NCI-H345 (cell line): ENCODE measurements around the gene CCR5.
"Not testable (repeated sequence)": the region's sequence is repeated elsewhere in the genome, so short reads cannot be mapped to it uniquely, and the experiment has no call there.

ENCODE experiments used
- DNase-seq: peaks from one replicate; lab custom pipeline; 2025; lab: John Stamatoyannopoulos, UW

Gene CCR5

DNA sequence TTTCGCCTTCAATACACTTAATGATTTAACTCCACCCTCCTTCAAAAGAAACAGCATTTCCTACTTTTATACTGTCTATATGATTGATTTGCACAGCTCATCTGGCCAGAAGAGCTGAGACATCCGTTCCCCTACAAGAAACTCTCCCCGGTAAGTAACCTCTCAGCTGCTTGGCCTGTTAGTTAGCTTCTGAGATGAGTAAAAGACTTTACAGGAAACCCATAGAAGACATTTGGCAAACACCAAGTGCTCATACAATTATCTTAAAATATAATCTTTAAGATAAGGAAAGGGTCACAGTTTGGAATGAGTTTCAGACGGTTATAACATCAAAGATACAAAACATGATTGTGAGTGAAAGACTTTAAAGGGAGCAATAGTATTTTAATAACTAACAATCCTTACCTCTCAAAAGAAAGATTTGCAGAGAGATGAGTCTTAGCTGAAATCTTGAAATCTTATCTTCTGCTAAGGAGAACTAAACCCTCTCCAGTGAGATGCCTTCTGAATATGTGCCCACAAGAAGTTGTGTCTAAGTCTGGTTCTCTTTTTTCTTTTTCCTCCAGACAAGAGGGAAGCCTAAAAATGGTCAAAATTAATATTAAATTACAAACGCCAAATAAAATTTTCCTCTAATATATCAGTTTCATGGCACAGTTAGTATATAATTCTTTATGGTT is at the start of gene CCR5:
Gene CCR5, plus strand, starts transcription at position 108 of the 680 bp plus-strand sequence. CDS start 1,957 bp downstream, outside the sequence.
- no peak for DNase-seq

GRCh38 chr3:46321461-46322104 is 49.2 kb upstream of the CCR5 start:
- no peak for DNase-seq

DNA sequence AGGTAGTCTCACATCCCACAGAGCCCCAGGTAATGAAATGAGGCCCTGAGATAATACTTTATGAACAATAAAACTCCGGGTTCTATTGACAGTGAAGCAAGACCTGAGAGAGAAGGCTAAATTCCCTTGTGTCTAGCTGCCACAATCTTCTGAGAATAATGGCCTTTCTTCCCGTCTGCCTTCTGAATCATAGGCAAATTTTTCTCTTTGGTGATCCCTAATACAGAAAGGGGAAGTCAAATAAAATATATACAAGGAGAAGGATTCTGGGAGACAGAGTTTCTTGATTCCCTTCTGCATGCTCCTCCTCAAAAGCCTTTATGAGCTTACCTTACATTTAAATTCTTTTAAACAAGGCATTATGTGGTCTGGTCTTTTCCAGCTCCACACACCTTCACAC is 46.7 kb upstream of the CCR5 start:
- no peak for DNase-seq

DNA sequence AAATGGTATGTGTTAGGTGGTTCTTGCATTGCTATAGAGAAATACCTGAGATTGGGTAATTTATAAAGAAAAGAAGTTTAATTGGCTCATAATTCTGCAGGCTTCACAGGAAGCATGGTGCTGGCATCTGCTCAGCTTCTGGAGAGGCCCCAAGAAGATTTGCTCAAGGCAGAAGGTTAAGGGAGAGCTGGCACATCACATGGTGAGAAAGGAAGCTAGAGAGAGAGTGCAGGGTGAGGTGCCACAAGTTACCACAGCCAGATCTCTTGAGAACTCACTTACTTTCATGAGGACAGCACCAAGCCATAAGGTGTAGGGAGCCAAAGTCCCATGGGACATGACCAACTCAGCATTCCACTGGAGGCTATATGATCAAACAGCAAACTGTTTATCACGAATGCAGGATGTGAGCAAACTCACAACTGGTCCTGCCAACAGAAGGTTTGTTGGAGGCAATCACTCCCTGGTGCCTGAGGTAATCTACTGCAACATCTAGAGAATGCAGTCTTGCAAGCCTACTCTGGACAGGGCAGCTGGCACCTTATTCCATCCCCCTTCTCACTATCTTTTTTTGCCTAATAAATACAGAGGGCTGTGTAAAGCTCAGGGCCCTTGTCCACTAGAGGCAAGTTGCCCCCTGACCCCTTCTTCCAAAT is 45.0 kb upstream of the CCR5 start:
- no peak for DNase-seq

- not testable (repeated sequence) for DNase-seq
These were observed 40.1 kb upstream of the CCR5 start for GRCh38 chr3:46330676-46331075.

DNA sequence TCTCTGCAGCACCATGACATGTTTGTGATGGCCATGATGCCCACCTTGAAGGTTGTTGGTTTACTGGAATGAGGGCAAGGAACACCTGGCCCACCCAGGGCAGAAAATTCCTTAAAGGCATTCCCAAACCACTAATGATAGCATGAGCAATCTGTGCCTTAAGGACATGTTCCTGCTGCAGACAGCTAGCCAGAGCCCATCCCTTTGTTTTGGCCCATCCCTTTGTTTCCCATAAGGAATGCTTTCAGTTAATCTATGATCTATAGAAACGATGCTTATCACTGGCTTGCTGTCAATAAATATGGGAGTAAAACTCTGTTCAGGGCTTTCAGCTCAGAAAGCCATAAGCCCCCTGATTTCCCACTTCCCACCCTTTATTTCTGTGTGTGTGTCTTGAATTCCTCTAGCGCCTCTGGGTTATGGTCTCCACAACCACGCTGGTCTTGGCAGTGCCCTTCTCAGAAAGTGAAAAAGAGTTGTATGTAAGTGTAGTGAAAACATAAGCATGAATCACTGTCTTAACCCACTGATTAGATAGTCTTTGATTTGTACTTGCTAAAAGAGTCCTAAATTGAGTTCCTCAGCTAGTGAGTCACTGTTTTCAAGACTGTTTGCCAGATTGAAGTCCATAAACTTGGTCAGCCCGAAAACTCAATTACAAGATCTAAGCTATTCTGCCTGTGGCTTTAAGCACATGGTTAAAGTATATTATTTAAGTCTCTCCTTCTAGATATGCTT is 35.8 kb upstream of the CCR5 start:
- no peak for DNase-seq

DNA sequence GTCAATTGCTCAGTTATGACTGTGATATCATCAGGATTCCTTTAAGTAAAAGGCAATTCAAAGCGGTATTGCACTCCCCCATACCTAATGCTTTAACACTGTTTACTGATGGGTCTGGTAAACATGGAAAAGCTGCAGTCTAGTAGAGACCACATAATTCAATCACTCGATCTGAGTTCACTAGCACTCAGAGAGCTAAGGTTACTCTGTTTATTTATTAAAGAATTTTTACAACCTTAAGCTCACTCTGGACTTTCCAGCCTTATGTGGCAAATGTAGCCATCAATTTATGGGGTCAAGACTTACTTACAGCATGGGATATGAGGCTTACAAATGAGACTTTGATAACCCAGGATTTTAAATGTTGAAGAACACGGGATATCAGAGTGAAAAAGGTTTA is 35.2 kb upstream of the CCR5 start:
- no peak for DNase-seq

DNA sequence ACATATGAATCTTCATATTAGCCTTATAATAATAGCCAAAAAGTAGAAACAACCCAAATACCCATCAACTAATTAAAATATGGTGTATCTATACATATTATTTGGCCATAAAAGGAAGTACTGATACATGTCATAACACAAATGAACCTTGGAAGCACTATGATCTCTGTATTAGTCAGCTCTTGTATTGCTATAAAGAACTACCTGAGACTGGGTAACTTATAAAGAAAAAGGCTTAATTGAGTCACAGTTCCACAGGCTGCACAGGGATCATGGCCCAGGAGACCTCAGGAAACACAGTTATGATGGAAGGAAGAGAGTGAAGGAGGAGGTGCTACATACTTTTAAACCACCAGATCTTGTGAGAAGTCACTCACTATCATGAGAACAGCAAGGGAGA is 32.8 kb upstream of the CCR5 start:
- DNase-seq, result no peak

- no peak for DNase-seq
These were observed 31.9 kb upstream of the CCR5 start for GRCh38 chr3:46338840-46339239.

DNA sequence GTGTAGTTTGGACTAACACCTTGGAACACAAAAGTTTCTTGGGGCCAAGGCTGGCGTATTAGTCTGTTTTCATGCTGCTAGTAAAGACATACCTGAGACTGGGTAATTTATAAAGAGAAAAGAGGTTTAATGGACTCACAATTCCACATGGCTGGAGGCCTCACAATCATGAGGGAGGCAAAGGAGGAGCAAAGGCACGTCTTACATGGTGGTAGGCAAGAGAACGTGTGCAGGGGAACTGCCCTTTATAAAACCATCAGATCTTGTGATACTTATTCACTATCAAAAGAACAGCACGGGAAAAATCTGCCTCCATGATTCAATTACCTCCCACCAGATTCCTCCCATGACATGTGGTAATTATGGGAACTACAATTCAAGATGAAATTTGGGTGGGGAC is 26.3 kb upstream of the CCR5 start:
- DNase-seq, result no peak

- DNase-seq, result no peak
These were observed 21.8 kb upstream of the CCR5 start for GRCh38 chr3:46348823-46349482.

DNA sequence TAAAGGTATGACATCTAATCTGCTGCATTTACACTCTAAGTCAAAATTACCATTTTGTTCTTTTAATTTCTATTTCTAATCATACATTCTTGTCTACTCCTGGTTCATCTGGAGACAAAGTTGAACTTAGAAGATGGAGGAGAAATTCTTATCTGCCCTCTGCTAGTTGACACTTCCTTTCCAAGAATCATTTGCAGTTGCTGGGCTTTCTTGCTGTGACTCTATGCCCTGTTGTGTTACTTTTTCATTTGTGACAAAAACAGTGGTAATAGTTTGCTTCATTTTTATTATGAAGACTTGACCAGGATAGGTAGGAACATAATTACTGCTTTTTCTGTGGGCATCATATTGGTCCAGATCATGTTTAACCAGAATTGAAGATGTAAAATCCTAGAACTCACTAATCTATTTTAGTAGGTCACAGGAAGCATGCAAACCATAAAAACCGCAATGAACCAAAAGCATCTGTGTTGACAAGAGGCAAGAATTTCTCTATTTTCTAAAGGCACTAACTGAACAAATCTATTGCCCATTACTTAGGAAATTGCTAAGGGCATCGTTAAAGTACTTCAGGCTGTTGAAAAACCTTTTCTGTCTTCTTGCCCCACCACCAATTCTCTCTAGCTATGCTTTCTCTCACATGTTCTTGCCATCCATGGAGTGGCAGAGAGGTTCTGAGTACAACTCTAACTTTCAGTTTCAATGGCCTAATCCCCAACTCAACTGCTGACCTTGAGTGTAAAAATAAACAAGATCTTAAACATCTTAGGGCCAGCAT is 21.1 kb upstream of the CCR5 start:
- no peak for DNase-seq

GRCh38 chr3:46350262-46350565 is 20.5 kb upstream of the CCR5 start:
- DNase-seq, result no peak

DNA sequence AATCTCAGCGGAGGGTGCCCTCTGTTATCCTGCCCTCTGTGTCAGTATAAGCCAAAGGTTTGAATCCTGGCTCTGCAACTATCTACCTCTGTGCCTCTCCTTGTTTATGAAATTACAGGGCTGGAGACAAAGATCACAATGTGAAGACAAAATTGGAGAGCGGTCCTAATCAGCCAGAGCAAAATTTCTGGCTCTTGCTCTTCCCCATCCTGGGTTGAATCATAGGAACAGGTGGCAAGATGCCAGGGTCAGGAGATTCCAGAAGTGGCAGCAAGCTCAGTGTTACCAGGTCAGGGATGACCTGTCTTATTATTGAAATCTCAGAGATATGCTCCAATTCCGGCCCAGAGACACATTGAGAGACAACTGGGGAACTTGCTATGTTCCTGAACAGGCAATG is 19.1 kb upstream of the CCR5 start:
- DNase-seq, result no peak

- DNase-seq, result no peak
These were observed 17.7 kb upstream of the CCR5 start for GRCh38 chr3:46353090-46353489.

- no peak for DNase-seq
These were observed 16.9 kb upstream of the CCR5 start, which contains the start of gene CCR2 for GRCh38 chr3:46353647-46354410. TSS of gene CCR2 (plus strand) at chr3:46354111. CDS start at chr3:46357528, 3,417 bp downstream.

DNA sequence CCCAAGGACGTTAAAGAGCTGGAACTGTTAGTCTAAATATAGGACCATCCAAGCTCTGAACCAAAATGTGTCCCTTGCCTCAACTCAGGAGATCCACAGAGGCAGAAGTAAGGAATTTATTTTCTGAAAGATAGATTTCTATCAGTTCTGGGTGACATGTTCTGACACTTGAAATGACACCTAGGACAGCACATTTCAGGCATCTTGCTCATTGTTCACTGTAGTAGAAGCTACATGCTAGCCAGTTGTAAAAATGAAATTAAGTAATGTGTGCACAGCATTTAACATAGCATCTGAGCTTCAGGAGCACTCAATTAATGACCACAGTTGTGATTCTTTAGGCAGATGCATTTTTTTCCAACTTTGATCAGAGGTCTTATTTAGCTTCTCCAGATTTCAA is 16.3 kb upstream of the CCR5 start:
- no peak for DNase-seq

DNA sequence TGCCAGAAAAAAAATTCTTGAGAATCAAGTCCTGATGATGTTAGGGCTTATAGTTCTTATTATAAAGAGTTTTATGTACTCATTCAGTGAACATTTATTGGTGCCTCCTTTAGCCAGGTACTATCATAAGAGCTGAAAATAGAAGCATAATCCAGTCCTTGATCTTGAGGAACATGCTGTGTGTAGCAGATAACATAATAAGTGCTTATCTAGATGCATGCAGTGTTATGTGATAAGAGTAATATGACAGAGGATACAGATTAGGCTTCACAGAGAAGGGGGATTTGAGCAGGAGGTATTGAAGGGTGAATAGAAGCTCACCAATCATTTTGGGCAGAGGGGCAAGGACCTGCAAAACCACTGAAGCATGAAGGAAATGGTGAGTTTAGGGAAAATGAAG is 15.8 kb upstream of the CCR5 start:
- DNase-seq, result no peak

DNA sequence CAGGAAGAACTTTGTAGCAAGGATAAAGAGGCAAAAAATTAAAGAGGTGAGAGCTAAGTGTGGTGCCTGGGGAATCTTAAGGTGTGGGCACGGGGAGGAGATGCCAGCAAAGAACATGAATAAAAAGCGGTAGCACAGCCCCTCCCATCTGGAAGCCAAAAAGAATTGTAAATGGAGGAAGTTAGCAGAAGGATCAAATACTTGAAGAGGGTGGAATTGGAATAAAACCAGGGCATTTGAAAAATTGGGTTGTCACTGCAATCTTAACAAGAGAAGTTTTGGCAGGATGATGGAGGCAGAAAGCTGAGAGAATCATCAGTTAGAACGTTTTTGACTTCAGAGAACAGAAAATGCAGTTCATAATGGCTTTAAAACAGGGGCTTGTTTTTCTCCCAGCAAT is 14.5 kb upstream of the CCR5 start:
- no peak for DNase-seq

DNA sequence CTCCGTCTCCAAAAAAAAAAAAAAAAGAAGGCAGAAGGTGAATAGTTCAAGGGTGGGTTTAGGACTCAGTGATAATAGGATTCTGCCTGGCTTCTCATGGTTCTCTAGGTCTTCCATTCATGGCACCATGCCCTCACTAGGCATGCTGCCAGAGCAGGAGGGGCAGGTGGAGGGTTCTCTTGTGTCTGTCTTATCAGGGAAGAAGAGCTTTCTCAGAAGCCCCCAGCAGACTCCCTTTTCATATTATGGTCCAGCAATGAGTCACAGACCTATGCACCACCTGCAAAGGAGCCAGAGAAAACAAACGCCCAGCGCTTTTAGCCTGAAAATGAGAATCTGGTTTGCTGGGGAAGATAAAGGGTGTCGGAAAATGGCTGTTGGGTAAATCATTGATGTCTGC is 13.8 kb upstream of the CCR5 start:
- DNase-seq, result peak; percentile 36

DNA sequence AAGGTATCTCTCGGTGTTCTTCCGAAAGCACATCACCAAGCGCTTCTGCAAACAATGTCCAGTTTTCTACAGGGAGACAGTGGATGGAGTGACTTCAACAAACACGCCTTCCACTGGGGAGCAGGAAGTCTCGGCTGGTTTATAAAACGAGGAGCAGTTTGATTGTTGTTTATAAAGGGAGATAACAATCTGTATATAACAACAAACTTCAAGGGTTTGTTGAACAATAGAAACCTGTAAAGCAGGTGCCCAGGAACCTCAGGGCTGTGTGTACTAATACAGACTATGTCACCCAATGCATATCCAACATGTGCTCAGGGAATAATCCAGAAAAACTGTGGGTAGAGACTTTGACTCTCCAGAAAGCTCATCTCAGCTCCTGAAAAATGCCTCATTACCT is 12.3 kb upstream of the CCR5 start:
- DNase-seq, result no peak
